22Rv1 (cell line): Measurements from ENCODE around the gene CTTNBP2.

Experiments used
- ZFX ChIP-seq: fragments of 450-650 bp; IDR thresholded peaks from 2 replicates; pipeline ENCODE4 v1.6.1; 2017; ENCODE audit warnings: antibody characterized with exemption, borderline replicate concordance
- TF ChIP-seq, protein P1 (sequence below): fragments of 450-650 bp; IDR thresholded peaks from 2 replicates; pipeline ENCODE4 v1.5.1; 2017; ENCODE audit warnings: mild to moderate bottlenecking

- TF ChIP-seq, protein P1, sequence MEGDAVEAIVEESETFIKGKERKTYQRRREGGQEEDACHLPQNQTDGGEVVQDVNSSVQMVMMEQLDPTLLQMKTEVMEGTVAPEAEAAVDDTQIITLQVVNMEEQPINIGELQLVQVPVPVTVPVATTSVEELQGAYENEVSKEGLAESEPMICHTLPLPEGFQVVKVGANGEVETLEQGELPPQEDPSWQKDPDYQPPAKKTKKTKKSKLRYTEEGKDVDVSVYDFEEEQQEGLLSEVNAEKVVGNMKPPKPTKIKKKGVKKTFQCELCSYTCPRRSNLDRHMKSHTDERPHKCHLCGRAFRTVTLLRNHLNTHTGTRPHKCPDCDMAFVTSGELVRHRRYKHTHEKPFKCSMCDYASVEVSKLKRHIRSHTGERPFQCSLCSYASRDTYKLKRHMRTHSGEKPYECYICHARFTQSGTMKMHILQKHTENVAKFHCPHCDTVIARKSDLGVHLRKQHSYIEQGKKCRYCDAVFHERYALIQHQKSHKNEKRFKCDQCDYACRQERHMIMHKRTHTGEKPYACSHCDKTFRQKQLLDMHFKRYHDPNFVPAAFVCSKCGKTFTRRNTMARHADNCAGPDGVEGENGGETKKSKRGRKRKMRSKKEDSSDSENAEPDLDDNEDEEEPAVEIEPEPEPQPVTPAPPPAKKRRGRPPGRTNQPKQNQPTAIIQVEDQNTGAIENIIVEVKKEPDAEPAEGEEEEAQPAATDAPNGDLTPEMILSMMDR = no peak
- no peak for TF ChIP-seq ZFX
Observed at GRCh38 chr7:117830422-117830954, 42.8 kb downstream of the CTTNBP2 start.
